ENCODE data around the gene ANKMY1. TPM values are rescaled to one million over a fixed set of nuclear protein-coding genes. Genes with fewer than 3 reads are reported as not detected.

Gene ANKMY1
- total RNA-seq, 1 experiment from 2014 or later: 28.3 TPM

DNA sequence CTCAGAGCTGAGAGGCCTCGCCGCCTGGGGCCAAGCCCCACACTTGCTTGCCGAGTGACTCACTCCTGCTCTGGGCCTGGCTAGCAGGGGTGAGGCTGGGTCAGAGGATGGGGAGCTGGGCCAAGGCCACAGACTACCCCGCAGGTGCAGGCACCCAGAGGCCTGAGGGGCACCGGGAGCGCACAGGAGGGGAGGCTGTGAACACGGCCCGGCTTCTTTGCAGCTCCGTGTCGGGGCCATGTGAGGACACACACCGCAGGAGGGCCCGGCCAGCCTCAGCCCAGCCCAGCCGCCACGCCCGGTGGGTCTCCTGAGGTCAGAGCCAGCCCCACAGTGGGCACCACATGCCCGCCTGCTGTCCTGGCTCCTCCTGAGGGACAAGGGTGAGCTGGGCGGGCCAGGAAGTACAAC lies 113.9 kb downstream of the ANKMY1 start:
- TF ChIP-seq CBX3 (IDR thresholded peaks at IDR 0.05; ENCODE audit: low read depth): no peak
- TF ChIP-seq, protein P1, sequence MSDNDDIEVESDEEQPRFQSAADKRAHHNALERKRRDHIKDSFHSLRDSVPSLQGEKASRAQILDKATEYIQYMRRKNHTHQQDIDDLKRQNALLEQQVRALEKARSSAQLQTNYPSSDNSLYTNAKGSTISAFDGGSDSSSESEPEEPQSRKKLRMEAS (IDR thresholded peaks at IDR 0.05): no peak
- Histone ChIP-seq H2AFZ (ENCODE audit: low read depth, low read length, poor library complexity, severe bottlenecking) (no peak overlapping the region), H3K4me3 (replicated peaks in 1 of 2; ENCODE audit: low read depth in 1 of 2, low read length in 2 of 2) (no peak overlapping the region), H3K9ac (ENCODE audit: low read length) (no peak overlapping the region), H3K4me2 (ENCODE audit: low read length) (no peak overlapping the region), H3K9me3 (ENCODE audit: control insufficient read depth in 1 of 2, insufficient read depth in 1 of 2, low read depth in 1 of 2, low read length in 2 of 2) (no peaks in the 10 kb centered on the region), H3K27ac (ENCODE audit: low read depth, low read length) (no peak overlapping the region), H3K79me2 (ENCODE audit: insufficient read depth, low read length) (peaks cover 96% of the 10 kb centered on the region), H3K36me3 (ENCODE audit: control insufficient read depth in 1 of 2, insufficient read depth in 2 of 2, low read length in 2 of 2) (no peaks in the 10 kb centered on the region; a peak in 1 of 4 replicates), H3K27me3 (ENCODE audit: insufficient read depth, low read length) (no peaks in the 10 kb centered on the region), H4K20me1 (ENCODE audit: insufficient read depth) (no peaks in the 10 kb centered on the region), H3K4me1 (ENCODE audit: control insufficient read depth in 1 of 2, insufficient read depth in 2 of 2, low read length in 2 of 2) (peaks cover 4 to 13% of the 10 kb centered on the region in 2 experiments; a peak in 2 of 4 replicates), H3K9me2 (ENCODE audit: insufficient read depth) (no peaks in the 10 kb centered on the region)
- no TSS peak for BruUV-seq (replicated peaks)
- DNase-seq (ENCODE audit: low read depth, low spot score): no peak
- no peak for ATAC-seq
- ChIA-PET POLR2A (no interaction called here), RAD21 (ENCODE audit: low non-redundant PET in 1 of 2, low total read pairs in 2 of 2, uncharacterized antibody in 2 of 2, unreplicated experiment in 2 of 2) (no interaction called here), CTCF (no interaction called here)
- intact Hi-C loops (cut with micrococcal nuclease): no loop called here

DNA sequence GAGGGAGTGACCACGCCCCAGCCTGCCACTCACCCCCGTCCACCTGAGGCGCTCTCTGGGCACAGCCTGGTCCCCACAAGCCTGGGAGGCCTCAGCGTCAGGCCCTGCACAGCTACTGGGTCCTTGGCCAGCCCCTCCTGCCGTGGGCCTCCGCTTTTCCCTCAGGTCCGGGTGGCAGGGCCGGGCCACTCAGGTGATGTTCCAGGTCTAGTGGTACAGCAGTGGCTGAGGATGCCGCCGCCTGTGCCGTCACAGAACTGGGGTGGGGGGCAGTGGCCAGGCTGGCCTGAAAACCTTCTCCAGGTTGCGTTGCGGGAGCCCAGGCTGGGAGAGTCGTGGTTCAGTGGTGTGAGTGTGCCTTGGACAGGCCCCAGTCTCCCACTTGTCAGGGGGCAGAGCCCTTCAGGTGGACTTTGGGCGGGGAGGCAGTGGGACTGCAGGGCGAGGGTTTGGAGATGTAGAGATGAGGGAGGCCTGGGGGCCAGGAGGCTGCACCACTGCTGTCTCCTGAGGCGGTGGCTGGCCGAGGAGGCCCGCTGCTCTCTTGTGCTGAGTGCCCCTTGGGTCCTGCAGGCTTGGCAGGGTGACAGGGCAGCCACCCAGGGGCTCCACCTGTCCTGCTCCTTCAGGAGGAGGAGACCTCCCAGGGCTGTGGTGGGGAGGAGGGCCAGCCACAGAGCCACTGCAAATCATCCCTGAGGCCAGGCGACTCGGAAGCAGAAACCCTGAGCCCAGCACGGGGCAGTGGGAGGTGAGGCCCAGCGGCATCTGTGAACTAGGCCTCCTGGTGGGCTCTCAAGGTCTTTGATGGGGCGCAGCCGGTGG lies 114.7 kb downstream of the ANKMY1 start:
- Histone ChIP-seq H3K79me2 (ENCODE audit: insufficient read depth, low read length) (peaks cover 96% of the 10 kb centered on the region), H3K4me2 (ENCODE audit: low read length) (no peak overlapping the region)
- TF ChIP-seq, protein P1 (IDR thresholded peaks at IDR 0.05): no peak
- no peak for TF ChIP-seq ZNF274 (IDR thresholded peaks at IDR 0.05; ENCODE audit: low read depth, low read length)
- no peak for TF ChIP-seq ZFX (IDR thresholded peaks at IDR 0.05)
- no peak for TF ChIP-seq SIN3A (IDR thresholded peaks at IDR 0.05; ENCODE audit: low read depth)
- no peak for TF ChIP-seq POLR2A (IDR thresholded peaks at IDR 0.05; ENCODE audit: borderline replicate concordance, extremely low read depth, insufficient read depth, insufficient read length)
- TF ChIP-seq, protein P2, sequence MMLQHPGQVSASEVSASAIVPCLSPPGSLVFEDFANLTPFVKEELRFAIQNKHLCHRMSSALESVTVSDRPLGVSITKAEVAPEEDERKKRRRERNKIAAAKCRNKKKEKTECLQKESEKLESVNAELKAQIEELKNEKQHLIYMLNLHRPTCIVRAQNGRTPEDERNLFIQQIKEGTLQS (IDR thresholded peaks at IDR 0.05): no peak
- no peak for TF ChIP-seq CBX3 (IDR thresholded peaks at IDR 0.05; ENCODE audit: low read depth)
- TF ChIP-seq CEBPB (IDR thresholded peaks at IDR 0.05; ENCODE audit: low read depth): no peak
- TF ChIP-seq EZH2phosphoT487 (IDR thresholded peaks at IDR 0.05; ENCODE audit: borderline replicate concordance): no peak
- TF ChIP-seq, protein P3, sequence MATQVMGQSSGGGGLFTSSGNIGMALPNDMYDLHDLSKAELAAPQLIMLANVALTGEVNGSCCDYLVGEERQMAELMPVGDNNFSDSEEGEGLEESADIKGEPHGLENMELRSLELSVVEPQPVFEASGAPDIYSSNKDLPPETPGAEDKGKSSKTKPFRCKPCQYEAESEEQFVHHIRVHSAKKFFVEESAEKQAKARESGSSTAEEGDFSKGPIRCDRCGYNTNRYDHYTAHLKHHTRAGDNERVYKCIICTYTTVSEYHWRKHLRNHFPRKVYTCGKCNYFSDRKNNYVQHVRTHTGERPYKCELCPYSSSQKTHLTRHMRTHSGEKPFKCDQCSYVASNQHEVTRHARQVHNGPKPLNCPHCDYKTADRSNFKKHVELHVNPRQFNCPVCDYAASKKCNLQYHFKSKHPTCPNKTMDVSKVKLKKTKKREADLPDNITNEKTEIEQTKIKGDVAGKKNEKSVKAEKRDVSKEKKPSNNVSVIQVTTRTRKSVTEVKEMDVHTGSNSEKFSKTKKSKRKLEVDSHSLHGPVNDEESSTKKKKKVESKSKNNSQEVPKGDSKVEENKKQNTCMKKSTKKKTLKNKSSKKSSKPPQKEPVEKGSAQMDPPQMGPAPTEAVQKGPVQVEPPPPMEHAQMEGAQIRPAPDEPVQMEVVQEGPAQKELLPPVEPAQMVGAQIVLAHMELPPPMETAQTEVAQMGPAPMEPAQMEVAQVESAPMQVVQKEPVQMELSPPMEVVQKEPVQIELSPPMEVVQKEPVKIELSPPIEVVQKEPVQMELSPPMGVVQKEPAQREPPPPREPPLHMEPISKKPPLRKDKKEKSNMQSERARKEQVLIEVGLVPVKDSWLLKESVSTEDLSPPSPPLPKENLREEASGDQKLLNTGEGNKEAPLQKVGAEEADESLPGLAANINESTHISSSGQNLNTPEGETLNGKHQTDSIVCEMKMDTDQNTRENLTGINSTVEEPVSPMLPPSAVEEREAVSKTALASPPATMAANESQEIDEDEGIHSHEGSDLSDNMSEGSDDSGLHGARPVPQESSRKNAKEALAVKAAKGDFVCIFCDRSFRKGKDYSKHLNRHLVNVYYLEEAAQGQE (IDR thresholded peaks at IDR 0.05; ENCODE audit: low read depth): no peak
- TF ChIP-seq JUND (IDR thresholded peaks at IDR 0.05): no peak
- TF ChIP-seq EGR1 (IDR thresholded peaks at IDR 0.05; ENCODE audit: low read depth): no peak
- TF ChIP-seq, protein P4, sequence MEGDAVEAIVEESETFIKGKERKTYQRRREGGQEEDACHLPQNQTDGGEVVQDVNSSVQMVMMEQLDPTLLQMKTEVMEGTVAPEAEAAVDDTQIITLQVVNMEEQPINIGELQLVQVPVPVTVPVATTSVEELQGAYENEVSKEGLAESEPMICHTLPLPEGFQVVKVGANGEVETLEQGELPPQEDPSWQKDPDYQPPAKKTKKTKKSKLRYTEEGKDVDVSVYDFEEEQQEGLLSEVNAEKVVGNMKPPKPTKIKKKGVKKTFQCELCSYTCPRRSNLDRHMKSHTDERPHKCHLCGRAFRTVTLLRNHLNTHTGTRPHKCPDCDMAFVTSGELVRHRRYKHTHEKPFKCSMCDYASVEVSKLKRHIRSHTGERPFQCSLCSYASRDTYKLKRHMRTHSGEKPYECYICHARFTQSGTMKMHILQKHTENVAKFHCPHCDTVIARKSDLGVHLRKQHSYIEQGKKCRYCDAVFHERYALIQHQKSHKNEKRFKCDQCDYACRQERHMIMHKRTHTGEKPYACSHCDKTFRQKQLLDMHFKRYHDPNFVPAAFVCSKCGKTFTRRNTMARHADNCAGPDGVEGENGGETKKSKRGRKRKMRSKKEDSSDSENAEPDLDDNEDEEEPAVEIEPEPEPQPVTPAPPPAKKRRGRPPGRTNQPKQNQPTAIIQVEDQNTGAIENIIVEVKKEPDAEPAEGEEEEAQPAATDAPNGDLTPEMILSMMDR (IDR thresholded peaks at IDR 0.05 in 2 of 3, conservative IDR thresholded peaks at IDR 0.05 in 1 of 3; ENCODE audit: borderline replicate concordance in 1 of 3, insufficient read depth in 1 of 3, low read depth in 2 of 3, low read length in 2 of 3): no peak

More for the DNA sequence above, 114.7 kb downstream of the ANKMY1 start:
- intact Hi-C loops (cut with micrococcal nuclease): no loop called here
- H3K9me2 ChIP-seq (ENCODE audit: insufficient read depth): no peaks in the 10 kb centered on the region
- no TSS peak for BruUV-seq (replicated peaks)
- CTCF ChIA-PET: no interaction called here
- DNase-seq (ENCODE audit: low read depth, low spot score) (no peak), ATAC-seq (no peak)
- no peaks in the 10 kb centered on the region for H3K27me3 ChIP-seq (ENCODE audit: insufficient read depth, low read length)
- H4K20me1 ChIP-seq (ENCODE audit: insufficient read depth): no peaks in the 10 kb centered on the region; the same call in 1 of the 2 replicates
- H2AFZ ChIP-seq (ENCODE audit: low read depth, low read length, poor library complexity, severe bottlenecking): no peak overlapping the region
- no peaks in the 10 kb centered on the region; a peak in 1 of 4 replicates for H3K36me3 ChIP-seq (ENCODE audit: control insufficient read depth in 1 of 2, insufficient read depth in 2 of 2, low read length in 2 of 2)
- H3K9ac ChIP-seq (ENCODE audit: low read length): no peak overlapping the region
- H3K27ac ChIP-seq (ENCODE audit: low read depth, low read length): no peak overlapping the region; the same call in 1 of the 2 replicates
- H3K9me3 ChIP-seq (ENCODE audit: control insufficient read depth in 1 of 2, insufficient read depth in 1 of 2, low read depth in 1 of 2, low read length in 2 of 2): no peaks in the 10 kb centered on the region
- POLR2A ChIA-PET: no interaction called here
- RAD21 ChIA-PET (ENCODE audit: low non-redundant PET in 1 of 2, low total read pairs in 2 of 2, uncharacterized antibody in 2 of 2, unreplicated experiment in 2 of 2): no interaction called here
- H3K4me3 ChIP-seq (replicated peaks in 1 of 2; ENCODE audit: low read depth in 1 of 2, low read length in 2 of 2): no peak overlapping the region
- H3K4me1 ChIP-seq (ENCODE audit: control insufficient read depth in 1 of 2, insufficient read depth in 2 of 2, low read length in 2 of 2): peaks cover 5 to 13% of the 10 kb centered on the region in 2 experiments

All from HCT116 (cell line).